Peyer's patch (tissue), 4 donors: ENCODE measurements around the gene PLPPR4. TPM values are rescaled to one million over a fixed set of nuclear protein-coding genes. Genes with fewer than 3 reads are reported as not detected.

Experiments used
- DNase-seq, 3 donors: peaks; one replicate each; pipeline ENCODE4 v3.0.0-alpha.2; 2017 to 2019
- H3K27ac ChIP-seq, 4 donors: fragments of 200-600 bp; sonication (generic); one replicate each; pipeline ENCODE4 v1.5.1; 2016 to 2019
- H3K27me3 ChIP-seq, 2 donors: fragments of 200-600 bp; sonication (generic); one replicate each; pipeline ENCODE4 v1.5.1; 2019
- H3K36me3 ChIP-seq, 3 donors: fragments of 200-600 bp; sonication (generic); one replicate each; pipeline ENCODE4 v1.5.1; 2016 to 2019
- H3K4me1 ChIP-seq, 4 donors: fragments of 200-600 bp; sonication (generic); one replicate each; pipeline ENCODE4 v1.5.1; 2016 to 2019
- H3K4me3 ChIP-seq, 4 donors: fragments of 200-600 bp; sonication (generic); 1 replicate in 3 of 4; 2 replicates in 1 of 4; pipeline ENCODE4 v1.5.1; 2016 to 2019; ENCODE audit warnings: mild to moderate bottlenecking in 1 of 4
- H3K9me3 ChIP-seq, 4 donors: fragments of 200-600 bp; sonication (generic); one replicate each; pipeline ENCODE4 v1.5.1; 2016 to 2019; ENCODE audit warnings: mild to moderate bottlenecking in 1 of 4
- CTCF ChIP-seq, 6 experiments: fragments of 450-650 bp in 4 of 6; fragments of 200-600 bp in 2 of 6; sonication (generic) in 1 of 6; IDR thresholded peaks; one replicate each; pipeline ENCODE4 v1.5.1; 2017 to 2019; ENCODE audit warnings: antibody characterized with exemption in 6 of 6, mild to moderate bottlenecking in 3 of 6, moderate library complexity in 1 of 6
- POLR2A ChIP-seq, 2 donors: fragments of 450-650 bp; IDR thresholded peaks; one replicate each; pipeline ENCODE4 v1.5.1; 2017; ENCODE audit warnings: antibody characterized with exemption in 2 of 2, mild to moderate bottlenecking in 2 of 2, moderate library complexity in 2 of 2
- total RNA-seq, 4 donors: library from RNA; depleted of rRNA; stranded (reverse); fragments of >200 nt; gene quantifications; one replicate each; pipeline ENCODE4 v1.1.0, GENCODE V29; 2016

PLPPR4 gene
- total RNA-seq, 4 donors from 2014 or later: not detected

DNA sequence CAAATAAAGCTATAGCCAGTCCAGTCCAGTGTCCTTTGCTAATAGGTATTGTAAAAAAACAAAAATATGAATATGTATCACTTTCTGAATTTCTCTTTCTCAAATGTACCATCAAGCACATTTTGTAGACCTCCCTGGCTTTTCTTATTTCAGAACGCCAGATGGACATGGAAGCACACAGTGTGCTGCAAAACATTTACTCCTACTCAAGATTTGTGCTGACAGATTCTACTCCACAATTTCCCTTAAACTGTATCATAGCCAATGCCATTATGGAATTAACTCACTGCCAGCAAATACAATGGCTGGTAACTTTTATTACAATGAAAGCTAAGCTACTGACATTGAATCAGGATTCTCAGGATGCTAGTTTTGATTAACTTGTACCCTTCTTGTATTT is 30.8 kb upstream of the PLPPR4 start:
- DNase-seq: no peak
- Histone ChIP-seq H3K36me3 (no peaks in the 10 kb centered on the region), H3K27me3 (no peaks in the 10 kb centered on the region), H3K9me3 (no peaks in the 10 kb centered on the region), H3K4me1 (no peaks in the 10 kb centered on the region), H3K4me3 (no peak overlapping the region), H3K27ac (no peak overlapping the region)
- no peak for TF ChIP-seq POLR2A (IDR thresholded peaks at IDR 0.05)
- no peak for TF ChIP-seq CTCF (IDR thresholded peaks at IDR 0.05)

- no peaks in the 10 kb centered on the region for H3K36me3 ChIP-seq
- no peaks in the 10 kb centered on the region for H3K9me3 ChIP-seq
- no peak overlapping the region for H3K4me3 ChIP-seq
- TF ChIP-seq POLR2A (IDR thresholded peaks at IDR 0.05) (no peak), CTCF (IDR thresholded peaks at IDR 0.05) (no peak)
- H3K27ac ChIP-seq: no peak overlapping the region
- no peak for DNase-seq
- H3K27me3 ChIP-seq: no peaks in the 10 kb centered on the region
- no peaks in the 10 kb centered on the region for H3K4me1 ChIP-seq
Measured at GRCh38 chr1:99236756-99237155, 27.5 kb upstream of the PLPPR4 start.

DNA sequence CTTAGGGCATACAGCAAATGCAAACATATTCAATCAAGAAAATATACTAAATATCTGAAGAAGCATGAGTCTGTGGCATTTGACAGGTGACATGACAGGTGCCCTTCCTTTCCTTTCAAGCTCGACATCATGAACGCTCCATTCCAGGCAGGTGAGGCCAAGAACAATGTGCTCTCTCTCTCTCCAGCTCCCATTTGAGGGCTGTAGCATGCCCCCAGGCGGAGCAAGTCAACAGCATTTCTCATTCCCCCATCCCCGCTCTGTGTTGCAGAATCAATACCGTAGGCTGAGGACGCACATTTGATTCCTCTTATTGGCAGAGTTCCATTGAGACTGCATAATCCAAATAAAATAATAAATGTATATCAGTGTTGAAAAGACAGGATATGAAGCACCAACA is 24.6 kb upstream of the PLPPR4 start:
- Histone ChIP-seq H3K27me3 (no peaks in the 10 kb centered on the region), H3K4me3 (no peak overlapping the region), H3K4me1 (no peaks in the 10 kb centered on the region), H3K27ac (no peak overlapping the region), H3K36me3 (no peaks in the 10 kb centered on the region), H3K9me3 (no peaks in the 10 kb centered on the region)
- TF ChIP-seq POLR2A (IDR thresholded peaks at IDR 0.05): no peak
- no peak for TF ChIP-seq CTCF (IDR thresholded peaks at IDR 0.05)
- no peak for DNase-seq

DNA sequence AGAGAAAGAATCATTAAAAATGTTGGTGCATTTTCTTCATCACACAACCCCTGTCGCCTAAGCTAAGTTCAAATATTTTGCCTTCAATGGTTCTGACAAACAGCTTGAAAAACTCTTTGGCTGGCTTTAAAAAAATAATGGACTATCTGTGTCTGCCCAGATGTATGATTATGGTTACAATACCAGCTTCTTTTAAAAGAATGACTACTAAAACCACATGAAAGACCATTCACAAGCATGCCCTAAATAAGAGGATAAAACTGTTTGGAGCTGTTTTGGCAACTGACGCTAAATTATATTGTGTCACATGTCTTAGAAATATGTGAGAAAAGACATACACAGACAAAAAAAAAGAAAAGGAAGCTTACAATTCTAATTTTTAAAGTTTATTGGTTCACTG is 23.7 kb upstream of the PLPPR4 start:
- H3K9me3 ChIP-seq: no peaks in the 10 kb centered on the region
- no peak overlapping the region for H3K4me3 ChIP-seq
- H3K36me3 ChIP-seq: no peaks in the 10 kb centered on the region
- H3K4me1 ChIP-seq: no peaks in the 10 kb centered on the region
- no peak overlapping the region for H3K27ac ChIP-seq
- no peaks in the 10 kb centered on the region for H3K27me3 ChIP-seq
- DNase-seq: no peak
- no peak for TF ChIP-seq CTCF (IDR thresholded peaks at IDR 0.05)
- TF ChIP-seq POLR2A (IDR thresholded peaks at IDR 0.05): no peak

DNA sequence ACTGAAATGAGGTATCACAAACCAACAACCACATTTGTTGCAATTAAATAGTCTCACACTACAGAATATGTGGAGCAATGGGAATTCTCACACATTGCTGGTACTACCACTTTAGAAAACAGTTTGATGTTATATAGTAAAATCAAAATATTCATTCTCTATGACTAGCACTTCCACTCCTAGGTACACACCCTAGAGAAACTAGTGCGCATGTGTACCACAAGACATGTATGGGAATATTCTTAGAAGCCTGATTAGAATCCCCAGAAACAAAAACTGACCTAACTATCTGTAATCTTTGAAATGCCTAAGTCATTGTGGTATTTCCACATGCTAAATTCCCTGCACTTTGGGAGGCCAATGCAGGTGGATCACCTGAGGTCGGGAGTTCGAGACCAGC is 18.1 kb upstream of the PLPPR4 start:
- H3K27ac ChIP-seq: no peak overlapping the region
- TF ChIP-seq CTCF (IDR thresholded peaks at IDR 0.05): no peak
- no peak for TF ChIP-seq POLR2A (IDR thresholded peaks at IDR 0.05)
- no peak for DNase-seq

GRCh38 chr1:99247199-99247598 is 17.1 kb upstream of the PLPPR4 start:
- H3K36me3 ChIP-seq: no peaks in the 10 kb centered on the region
- H3K4me3 ChIP-seq: no peak overlapping the region
- no peaks in the 10 kb centered on the region for H3K9me3 ChIP-seq
- no peaks in the 10 kb centered on the region for H3K27me3 ChIP-seq
- no peak for DNase-seq
- no peak overlapping the region for H3K27ac ChIP-seq
- H3K4me1 ChIP-seq: no peaks in the 10 kb centered on the region
- no peak for TF ChIP-seq POLR2A (IDR thresholded peaks at IDR 0.05)
- TF ChIP-seq CTCF (IDR thresholded peaks at IDR 0.05): no peak

More for the DNA sequence above, 18.1 kb upstream of the PLPPR4 start:
- no peak overlapping the region for H3K4me3 ChIP-seq
- H3K9me3 ChIP-seq: no peaks in the 10 kb centered on the region
- H3K27me3 ChIP-seq: no peaks in the 10 kb centered on the region
- no peaks in the 10 kb centered on the region for H3K4me1 ChIP-seq
- H3K36me3 ChIP-seq: no peaks in the 10 kb centered on the region
